ENCODE data around the gene CFAP251.
"Not testable (repeated sequence)": the region's sequence is repeated elsewhere in the genome, so short reads cannot be mapped to it uniquely, and the experiment has no call there.

Gene CFAP251

DNA sequence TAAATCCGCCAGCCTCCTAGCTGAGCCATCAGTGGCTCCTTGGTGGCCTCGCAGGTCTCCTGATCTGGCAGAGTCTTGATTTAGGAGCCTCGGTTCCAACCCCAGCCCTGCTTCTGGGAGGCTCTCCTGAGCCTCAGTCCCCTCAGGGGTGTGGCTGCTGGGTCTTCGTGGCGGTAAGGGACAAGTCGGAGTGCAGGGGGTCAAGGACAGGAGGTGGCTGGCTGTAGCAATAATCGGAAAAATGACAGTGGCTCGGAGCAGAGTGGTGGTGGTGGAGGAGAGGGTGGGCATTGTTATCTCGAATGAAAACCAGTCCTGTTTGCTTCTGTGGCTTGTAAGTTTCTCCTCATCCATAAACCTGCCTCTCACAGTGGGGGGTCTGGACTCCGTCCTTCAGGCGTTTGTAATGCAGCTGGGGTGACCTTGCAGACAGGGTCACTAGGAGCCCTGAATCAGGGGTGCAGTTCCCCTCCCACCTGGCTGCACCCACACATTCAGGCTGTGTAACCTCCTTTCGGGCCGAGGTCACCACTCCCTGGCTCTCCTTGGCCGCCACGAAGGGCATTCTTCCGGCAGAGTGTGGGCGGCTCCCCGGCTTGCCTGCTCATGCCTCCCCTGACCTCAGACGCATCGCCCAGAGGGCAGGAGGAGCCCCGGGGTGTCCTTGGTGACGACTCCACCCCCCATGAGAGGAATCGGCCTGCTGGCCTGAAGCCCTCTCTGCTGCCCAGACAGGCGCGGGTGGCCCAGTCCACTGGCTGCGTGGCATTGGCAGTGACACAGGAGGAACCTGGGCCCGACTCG is 111.4 kb downstream of the CFAP251 start:
- DNase-seq: no peak

DNA sequence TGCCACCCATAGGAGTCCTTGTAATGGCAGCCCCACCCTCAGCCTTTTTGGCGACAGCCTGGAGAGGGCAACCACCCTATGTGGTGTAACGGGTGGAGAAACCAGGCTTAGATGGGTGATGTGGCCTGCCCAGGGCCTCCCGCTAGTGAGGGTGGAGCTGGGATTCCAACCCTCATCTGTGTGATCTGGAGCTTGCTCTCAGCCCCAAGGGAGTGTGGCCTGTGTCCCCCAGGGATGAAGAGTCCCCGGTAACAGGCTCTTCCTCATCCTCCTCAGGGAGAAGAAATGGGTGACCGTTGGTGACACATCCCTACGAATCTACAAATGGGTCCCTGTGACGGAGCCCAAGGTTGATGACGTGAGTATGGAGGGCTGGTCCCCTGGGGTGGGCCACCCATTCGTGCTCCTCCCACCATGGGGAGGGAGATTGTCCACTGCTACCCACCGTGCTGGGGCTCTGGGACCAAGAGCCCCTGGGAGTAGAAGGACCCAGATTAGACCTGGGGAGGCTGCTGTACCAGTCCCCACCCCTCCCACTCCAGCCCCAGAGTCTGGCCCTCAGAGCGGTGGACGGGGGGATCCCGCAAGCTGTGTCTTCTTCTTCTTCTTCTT is 112.1 kb downstream of the CFAP251 start:
- no peak for DNase-seq

GRCh38 chr12:122031342-122032216 is 113.2 kb downstream of the CFAP251 start:
- peak; percentile 34 to 55 for DNase-seq

DNA sequence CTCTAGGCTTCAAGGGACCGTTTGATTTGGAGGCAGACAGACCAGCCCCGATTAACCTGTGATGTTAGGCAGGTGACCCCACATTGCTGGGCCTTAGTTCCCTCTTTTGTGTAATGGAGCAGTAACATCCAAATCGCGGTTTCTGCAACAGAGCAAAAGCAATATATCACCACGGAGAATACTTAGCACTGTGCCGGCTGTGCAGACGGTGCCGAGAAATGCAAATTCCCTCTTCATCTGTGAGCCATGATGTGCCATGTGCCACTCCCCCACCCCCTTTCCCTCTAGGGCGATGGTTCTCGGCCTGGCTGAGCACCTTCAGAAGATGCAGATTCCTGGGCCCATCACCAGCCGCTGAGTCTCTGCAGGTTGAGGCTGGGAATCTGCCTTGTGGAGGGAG is 114.2 kb downstream of the CFAP251 start:
- DNase-seq: no peak

DNA sequence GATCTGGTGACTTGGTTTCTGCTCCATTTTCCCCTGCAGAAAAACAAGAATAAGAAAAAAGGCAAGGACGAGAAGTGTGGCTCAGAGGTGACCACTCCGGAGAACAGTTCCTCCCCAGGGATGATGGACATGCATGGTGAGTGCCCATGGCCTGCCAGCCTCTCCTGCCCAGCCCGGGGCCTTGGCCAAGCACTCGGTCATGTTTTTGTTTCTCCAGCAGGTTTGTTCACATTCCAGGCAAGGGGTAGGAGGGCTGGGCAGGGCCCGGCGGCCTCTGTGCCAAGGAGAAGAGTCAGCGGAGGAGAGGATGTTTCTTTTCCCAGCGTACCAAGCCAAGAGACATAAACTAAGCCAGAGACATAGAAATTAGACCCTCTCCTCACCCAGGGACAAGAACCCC is 116.9 kb downstream of the CFAP251 start:
- no peak for DNase-seq

DNA sequence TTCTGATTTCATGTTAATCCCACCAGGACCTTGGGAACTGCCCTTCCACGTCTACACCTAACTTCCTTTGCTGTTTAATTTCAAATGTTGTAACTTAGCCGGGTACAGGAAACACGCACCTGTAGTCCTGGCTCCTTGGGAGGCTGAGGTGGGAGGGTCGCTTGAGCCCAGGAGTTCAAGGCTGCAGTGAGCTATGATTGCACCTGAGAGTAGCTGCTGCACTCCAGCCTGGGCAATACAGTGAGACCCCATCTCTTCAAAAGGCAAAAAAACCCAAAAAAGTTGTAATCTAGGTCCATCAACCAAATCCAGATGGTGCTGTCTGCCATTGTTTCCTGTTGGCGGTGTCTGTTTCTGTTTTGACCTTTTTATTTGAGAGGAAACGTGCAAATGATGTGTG is 117.8 kb downstream of the CFAP251 start:
- no peak for DNase-seq

DNA sequence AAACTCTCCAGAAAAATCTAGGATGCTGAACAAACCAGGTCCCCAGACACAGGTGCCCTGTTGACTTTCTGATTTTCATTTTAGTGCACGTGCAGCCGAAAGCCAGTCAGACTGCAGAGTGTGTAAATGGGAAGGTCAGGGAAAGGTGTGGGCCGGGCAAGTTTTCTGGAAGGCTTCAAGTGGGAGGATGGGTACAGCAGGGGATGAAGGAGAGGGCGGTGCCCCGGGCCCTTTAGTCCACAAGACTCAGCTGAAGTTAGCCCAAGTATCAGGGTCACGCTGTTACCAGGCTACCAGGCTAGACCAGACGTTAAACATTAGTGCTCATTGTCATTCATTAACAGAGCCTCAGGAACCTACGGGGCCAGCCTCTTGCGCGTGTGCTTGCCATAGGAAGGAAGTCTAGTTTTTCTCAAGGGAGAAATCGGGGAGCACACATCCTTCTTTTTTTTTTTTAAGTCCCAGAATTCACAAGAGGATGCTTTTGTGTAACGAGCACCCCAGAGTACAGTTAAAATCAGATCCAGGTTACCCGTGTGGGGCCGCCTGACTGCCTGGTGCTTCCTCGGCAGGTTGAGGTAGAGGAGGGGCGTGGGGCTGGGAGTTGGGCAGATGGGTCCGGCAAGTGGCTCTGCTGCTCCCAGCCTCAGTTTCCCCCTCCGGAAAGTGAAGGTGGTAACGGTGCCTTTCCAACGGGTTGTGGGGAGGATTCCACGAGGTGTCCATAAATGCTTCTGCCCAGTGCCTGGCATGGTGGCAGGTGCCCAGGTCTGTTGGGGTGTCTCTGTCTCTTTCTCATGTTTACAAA is 122.4 kb downstream of the CFAP251 start:
- no peak for DNase-seq

DNA sequence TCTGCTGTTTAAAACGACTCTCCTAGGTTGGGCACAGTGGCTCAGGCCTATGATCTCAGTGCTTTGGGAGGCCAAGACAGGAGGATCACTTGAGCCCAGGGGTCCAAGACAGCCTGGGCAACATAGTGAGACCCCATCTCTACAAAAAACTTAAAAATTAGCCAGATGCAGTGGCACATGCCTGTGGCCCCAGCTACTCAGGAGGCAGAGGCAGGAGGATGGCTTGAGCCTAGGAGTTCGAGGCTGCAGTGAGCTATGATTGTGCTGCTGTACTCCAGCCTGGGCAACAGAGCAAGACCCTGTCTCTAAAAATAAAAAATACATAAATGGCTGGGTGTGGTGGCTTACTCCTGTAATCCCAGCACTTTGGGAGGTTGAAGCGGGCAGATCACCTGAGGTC is 123.1 kb downstream of the CFAP251 start:
- DNase-seq: not testable (repeated sequence)

- no peak for DNase-seq
Observed at GRCh38 chr12:122042910-122043309, 124.5 kb downstream of the CFAP251 start.

DNA sequence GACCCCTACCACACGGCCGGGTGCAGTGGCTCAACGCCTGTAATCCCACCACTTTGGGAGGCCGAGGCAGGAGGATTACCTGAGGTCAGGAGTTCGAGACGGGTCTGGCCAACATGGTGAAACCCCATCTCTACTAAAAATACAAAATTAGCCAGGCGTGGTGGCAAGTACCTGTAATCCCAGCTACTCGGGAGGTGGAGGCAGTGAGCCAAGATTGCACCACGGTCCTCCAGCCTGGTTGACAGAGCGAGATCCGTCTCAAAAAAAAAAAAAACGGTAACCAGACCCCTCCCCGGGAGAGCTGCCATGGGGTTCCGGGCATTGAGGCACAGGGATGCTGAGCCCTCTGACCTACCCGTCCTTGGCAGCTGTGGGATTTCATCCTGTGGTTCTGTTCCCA is 125.1 kb downstream of the CFAP251 start:
- DNase-seq: no peak

GRCh38 chr12:122045262-122045661 is 126.9 kb downstream of the CFAP251 start:
- DNase-seq: no peak

- no peak for DNase-seq
Observed at GRCh38 chr12:122046145-122046544, 127.8 kb downstream of the CFAP251 start.

- no peak for DNase-seq
Observed at GRCh38 chr12:122048151-122048550, 129.8 kb downstream of the CFAP251 start.

- DNase-seq: no peak
Observed at GRCh38 chr12:122049827-122050226, 131.4 kb downstream of the CFAP251 start.

DNA sequence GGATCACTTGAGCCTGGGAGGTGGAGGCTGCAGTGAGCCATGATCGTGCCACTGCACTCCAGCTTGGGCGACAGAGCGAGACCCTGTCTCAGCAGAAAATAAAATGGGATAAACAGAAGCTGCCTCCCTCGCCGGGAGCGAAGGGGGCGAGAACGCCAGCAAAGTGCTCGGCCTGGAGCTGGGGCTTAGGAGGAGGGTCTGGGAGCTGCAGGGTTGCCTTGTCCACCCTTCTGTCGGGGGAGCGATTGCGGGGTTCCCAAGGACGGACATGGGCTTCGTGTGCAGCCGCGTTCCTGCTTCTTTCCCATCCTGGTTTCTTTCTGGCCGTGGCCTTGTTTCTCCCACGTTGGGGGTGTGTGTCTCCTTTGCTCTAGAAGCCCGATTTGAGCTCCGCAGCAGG is 132.3 kb downstream of the CFAP251 start:
- DNase-seq: no peak

- no peak for DNase-seq
Observed at GRCh38 chr12:122051231-122051876, 133.0 kb downstream of the CFAP251 start.

DNA sequence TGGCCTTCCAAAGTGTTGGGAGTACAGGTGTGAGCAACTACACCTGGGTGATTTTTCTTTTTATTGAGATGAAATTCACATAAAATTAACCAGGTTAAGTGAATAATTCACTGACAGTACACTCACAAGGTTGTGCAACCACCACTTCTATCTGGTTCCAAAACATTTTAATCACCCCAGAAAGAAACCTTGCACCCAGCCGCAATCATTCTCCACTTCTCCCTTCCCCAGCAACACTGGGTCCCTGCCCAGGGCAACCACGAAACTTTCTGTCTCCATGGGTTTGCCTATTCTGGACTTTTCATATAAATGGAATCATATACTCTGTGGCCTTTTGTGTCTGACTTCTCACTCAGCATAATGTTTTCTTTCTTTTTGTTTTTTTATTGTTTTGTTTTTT is 133.9 kb downstream of the CFAP251 start:
- no peak for DNase-seq

All from activated CD4-positive, alpha-beta T cell treated with anti-CD3 and anti-CD28 coated beads, Interleukin-2, amount 50 U/mL, for 4 hours (primary cell).